PC-3 (cell line): ENCODE results near the gene UGT2A2.

ENCODE experiments used
- EZH2 ChIP-seq: fragments of 300-600 bp; sonication (generic); IDR thresholded peaks from one replicate; pipeline ENCODE4 v1.6.1; 2017; ENCODE audit warnings: antibody characterized with exemption, mild to moderate bottlenecking, low read length; ENCODE audit not compliant: unreplicated experiment
- EZH2phosphoT487 ChIP-seq: fragments of 300-600 bp; sonication (generic); IDR thresholded peaks from 2 replicates; pipeline ENCODE4 v1.6.1; 2018; ENCODE audit warnings: mild to moderate bottlenecking, antibody characterized with exemption, low read length, borderline replicate concordance
- TF ChIP-seq, protein P1 (sequence below): fragments of 300-600 bp; sonication (generic); conservative IDR thresholded peaks from 2 replicates; pipeline ENCODE4 v1.5.1; 2017; ENCODE audit warnings: antibody characterized with exemption, low read depth, mild to moderate bottlenecking, low read length

DNA sequence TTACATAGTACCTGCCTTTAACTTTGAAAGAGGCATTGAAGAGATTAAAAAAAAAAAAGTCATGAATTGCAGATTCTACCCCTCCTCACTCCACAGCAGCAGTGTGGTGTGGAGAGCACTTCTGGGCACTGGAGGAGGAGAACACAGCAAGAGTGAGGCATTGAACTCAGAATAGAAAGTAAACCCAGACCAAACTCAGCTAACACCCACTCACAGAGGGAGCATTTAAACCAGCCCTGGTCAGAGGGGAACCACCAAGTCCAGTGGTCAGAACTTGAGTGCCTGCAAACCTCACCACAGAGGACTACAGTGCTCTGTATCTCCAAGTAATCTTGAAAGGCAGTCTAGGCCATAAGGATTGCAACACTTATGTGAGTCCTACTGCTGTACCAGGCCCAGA, 29.2 kb upstream of the UGT2A2 start:
- TF ChIP-seq EZH2: no peak
- TF ChIP-seq, protein P1, sequence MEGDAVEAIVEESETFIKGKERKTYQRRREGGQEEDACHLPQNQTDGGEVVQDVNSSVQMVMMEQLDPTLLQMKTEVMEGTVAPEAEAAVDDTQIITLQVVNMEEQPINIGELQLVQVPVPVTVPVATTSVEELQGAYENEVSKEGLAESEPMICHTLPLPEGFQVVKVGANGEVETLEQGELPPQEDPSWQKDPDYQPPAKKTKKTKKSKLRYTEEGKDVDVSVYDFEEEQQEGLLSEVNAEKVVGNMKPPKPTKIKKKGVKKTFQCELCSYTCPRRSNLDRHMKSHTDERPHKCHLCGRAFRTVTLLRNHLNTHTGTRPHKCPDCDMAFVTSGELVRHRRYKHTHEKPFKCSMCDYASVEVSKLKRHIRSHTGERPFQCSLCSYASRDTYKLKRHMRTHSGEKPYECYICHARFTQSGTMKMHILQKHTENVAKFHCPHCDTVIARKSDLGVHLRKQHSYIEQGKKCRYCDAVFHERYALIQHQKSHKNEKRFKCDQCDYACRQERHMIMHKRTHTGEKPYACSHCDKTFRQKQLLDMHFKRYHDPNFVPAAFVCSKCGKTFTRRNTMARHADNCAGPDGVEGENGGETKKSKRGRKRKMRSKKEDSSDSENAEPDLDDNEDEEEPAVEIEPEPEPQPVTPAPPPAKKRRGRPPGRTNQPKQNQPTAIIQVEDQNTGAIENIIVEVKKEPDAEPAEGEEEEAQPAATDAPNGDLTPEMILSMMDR: no peak
- TF ChIP-seq EZH2phosphoT487: no peak
